Calu3 (cell line): ENCODE results near the gene ORAI3. TPM values are rescaled to one million over a fixed set of nuclear protein-coding genes. Genes with fewer than 3 reads are reported as not detected.

ENCODE experiments used
- BruUV-seq: library from RNA; stranded (reverse); fragments of 400-500 nt; replicated peaks from 2 replicates; lab custom pipeline; 2021; lab: Mats Ljungman, UMichigan
- CTCF ChIA-PET: fragments of 300-600 bp; sonication (Branson Sonifier 250); formaldehyde crosslinking; loops from one replicate; lab custom pipeline; 2022; ENCODE audit warnings: antibody characterized with exemption; lab: Charles Lee
- DNase-seq: peaks from one replicate; pipeline ENCODE4 v3.0.0; 2022
- H3K27ac Mint-ChIP-seq: one replicate; pipeline ENCODE4 v1.8.0; 2022; ENCODE audit warnings: mixed read lengths; ENCODE audit not compliant: unreplicated experiment
- H3K27me3 Mint-ChIP-seq: one replicate; pipeline ENCODE4 v1.8.0; 2022; ENCODE audit warnings: mixed read lengths; ENCODE audit not compliant: unreplicated experiment
- H3K36me3 Mint-ChIP-seq: one replicate; pipeline ENCODE4 v1.8.0; 2022; ENCODE audit warnings: mild to moderate bottlenecking, moderate library complexity, mixed read lengths; ENCODE audit not compliant: insufficient read depth, unreplicated experiment
- H3K4me1 Mint-ChIP-seq: one replicate; pipeline ENCODE4 v1.8.0; 2022; ENCODE audit warnings: mild to moderate bottlenecking, low read depth, mixed read lengths; ENCODE audit not compliant: unreplicated experiment
- H3K4me3 Mint-ChIP-seq: one replicate; pipeline ENCODE4 v1.8.0; 2022; ENCODE audit warnings: mild to moderate bottlenecking, low read depth, moderate library complexity, mixed read lengths; ENCODE audit not compliant: unreplicated experiment
- H3K9me3 Mint-ChIP-seq: one replicate; pipeline ENCODE4 v1.8.0; 2022; ENCODE audit warnings: low read depth, mixed read lengths; ENCODE audit not compliant: unreplicated experiment
- CTCF ChIP-seq: fragments of 200-600 bp; IDR thresholded peaks from one replicate; pipeline ENCODE4 v1.8.0; 2022; ENCODE audit warnings: antibody characterized with exemption; ENCODE audit not compliant: unreplicated experiment
- intact Hi-C: fragments of 100-400 bp; cut with micrococcal nuclease; formaldehyde crosslinking; loops from one replicate; pipeline ENCODE4 v1.10.0; 2022; ENCODE audit not compliant: unreplicated experiment
- total RNA-seq: library from RNA; stranded (reverse); gene quantifications from 2 replicates; pipeline ENCODE4 v1.2.3, GENCODE V29; 2022

The ORAI3 gene
- total RNA-seq, 1 experiment from 2014 or later: 14.7 TPM

- peaks cover 18% of the 10 kb centered on the region for H3K4me1 Mint-ChIP-seq
- BruUV-seq: no TSS peak
- peaks cover 5% of the 10 kb centered on the region for H3K36me3 Mint-ChIP-seq
- no peak overlapping the region for H3K4me3 Mint-ChIP-seq
- intact Hi-C loops: no loop called here
- TF ChIP-seq CTCF: no peak
- H3K27me3 Mint-ChIP-seq: no peaks in the 10 kb centered on the region
- DNase-seq: no peak
- H3K27ac Mint-ChIP-seq: no peak overlapping the region
- H3K9me3 Mint-ChIP-seq: peaks cover 2% of the 10 kb centered on the region
- CTCF ChIA-PET: interaction anchor here (0.7 to 0.9 kb wide), 2 partner anchors 59 to 276 kb away, joined by 4 to 6 read pairs; partner anchors contain the start of gene FUS
These were observed 44.6 kb upstream of the ORAI3 start for GRCh38 chr16:30904114-30904780.

GRCh38 chr16:30907064-30907463, 41.8 kb upstream of the ORAI3 start:
- no peak overlapping the region for H3K4me3 Mint-ChIP-seq
- peaks cover 18% of the 10 kb centered on the region for H3K4me1 Mint-ChIP-seq
- no peaks in the 10 kb centered on the region for H3K27me3 Mint-ChIP-seq
- peaks cover 5% of the 10 kb centered on the region for H3K36me3 Mint-ChIP-seq
- DNase-seq: no peak
- CTCF ChIA-PET: no interaction called here
- no peak for TF ChIP-seq CTCF
- intact Hi-C loops: no loop called here
- H3K9me3 Mint-ChIP-seq: peaks cover 2% of the 10 kb centered on the region
- no TSS peak for BruUV-seq
- no peak overlapping the region for H3K27ac Mint-ChIP-seq

- no TSS peak for BruUV-seq
- Mint-ChIP-seq H3K36me3 (no peaks in the 10 kb centered on the region), H3K9me3 (no peaks in the 10 kb centered on the region), H3K4me3 (no peak overlapping the region), H3K4me1 (no peaks in the 10 kb centered on the region), H3K27ac (no peak overlapping the region), H3K27me3 (no peaks in the 10 kb centered on the region)
- DNase-seq: no peak
- TF ChIP-seq CTCF: no peak
- intact Hi-C loops: no loop called here
- CTCF ChIA-PET: no interaction called here
These were observed 38.3 kb upstream of the ORAI3 start for GRCh38 chr16:30910427-30911029.

- TF ChIP-seq CTCF: no peak
- no peak overlapping the region for H3K27ac Mint-ChIP-seq
- CTCF ChIA-PET: interaction anchor here (0.6 kb wide), 1 partner anchor 71 kb away, joined by 5 read pairs; no protein-coding TSS in a partner anchor
- no peak overlapping the region for H3K4me3 Mint-ChIP-seq
- no peaks in the 10 kb centered on the region for H3K36me3 Mint-ChIP-seq
- BruUV-seq: no TSS peak
- H3K9me3 Mint-ChIP-seq: no peaks in the 10 kb centered on the region
- intact Hi-C loops: no loop called here
- no peaks in the 10 kb centered on the region for H3K27me3 Mint-ChIP-seq
- no peak for DNase-seq
- no peaks in the 10 kb centered on the region for H3K4me1 Mint-ChIP-seq
These were observed 36.0 kb upstream of the ORAI3 start for GRCh38 chr16:30912794-30913412.
